Uterus (tissue), 2 donors: ENCODE data around the gene MAML1.

Source experiments
- CTCF ChIP-seq, 4 experiments: fragments of 200-600 bp in 2 of 4; fragments of 450-650 bp in 2 of 4; sonication (generic) in 2 of 4; IDR thresholded peaks; one replicate each; pipeline ENCODE4 v1.5.1; 2016 to 2019; ENCODE audit warnings: antibody characterized with exemption in 4 of 4, mild to moderate bottlenecking in 2 of 4, moderate library complexity in 1 of 4
- POLR2A ChIP-seq, 2 donors: fragments of 450-650 bp; IDR thresholded peaks; one replicate each; pipeline ENCODE4 v1.6.1; 2016; ENCODE audit warnings: antibody characterized with exemption in 2 of 2, mild to moderate bottlenecking in 1 of 2, moderate library complexity in 1 of 2

- TF ChIP-seq POLR2A (IDR thresholded peaks at IDR 0.05) (no peak), CTCF (IDR thresholded peaks at IDR 0.05) (no peak)
Observed at GRCh38 chr5:179791881-179792611, 59.4 kb downstream of the MAML1 start.
